Stomach smooth muscle (tissue), 2 donors: ENCODE data around the gene B3GALT6.

Experiments used
- H3K27ac ChIP-seq: one replicate; pipeline ENCODE4 v1.7.0; 2013; ENCODE audit warnings: mild to moderate bottlenecking, low read length, inconsistent platforms
- H3K27me3 ChIP-seq, 2 donors: one replicate each; pipeline ENCODE4 v1.7.0; 2013; ENCODE audit warnings: low read length in 2 of 2; ENCODE audit not compliant: insufficient read depth in 2 of 2, control insufficient read depth in 1 of 2
- H3K36me3 ChIP-seq, 2 donors: one replicate each; pipeline ENCODE4 v1.7.0; 2013; ENCODE audit warnings: low read length in 2 of 2; ENCODE audit not compliant: control insufficient read depth in 2 of 2, insufficient read depth in 2 of 2
- H3K4me1 ChIP-seq: one replicate; pipeline ENCODE4 v1.7.0; 2013; ENCODE audit warnings: low read length; ENCODE audit not compliant: control insufficient read depth, insufficient read depth
- H3K4me3 ChIP-seq, 2 donors: one replicate each; pipeline ENCODE4 v1.7.0; 2013; ENCODE audit warnings: low read length in 2 of 2
- H3K9ac ChIP-seq, 2 donors: one replicate each; pipeline ENCODE4 v1.7.0; 2013; ENCODE audit warnings: low read length in 2 of 2, mild to moderate bottlenecking in 1 of 2
- H3K9me3 ChIP-seq, 2 donors: one replicate each; pipeline ENCODE4 v1.7.0; 2013; ENCODE audit warnings: low read length in 2 of 2; ENCODE audit not compliant: control insufficient read depth in 2 of 2
- donor health status: healthy.
- donor health status: Pancreatic carcinoma.

Gene B3GALT6

DNA sequence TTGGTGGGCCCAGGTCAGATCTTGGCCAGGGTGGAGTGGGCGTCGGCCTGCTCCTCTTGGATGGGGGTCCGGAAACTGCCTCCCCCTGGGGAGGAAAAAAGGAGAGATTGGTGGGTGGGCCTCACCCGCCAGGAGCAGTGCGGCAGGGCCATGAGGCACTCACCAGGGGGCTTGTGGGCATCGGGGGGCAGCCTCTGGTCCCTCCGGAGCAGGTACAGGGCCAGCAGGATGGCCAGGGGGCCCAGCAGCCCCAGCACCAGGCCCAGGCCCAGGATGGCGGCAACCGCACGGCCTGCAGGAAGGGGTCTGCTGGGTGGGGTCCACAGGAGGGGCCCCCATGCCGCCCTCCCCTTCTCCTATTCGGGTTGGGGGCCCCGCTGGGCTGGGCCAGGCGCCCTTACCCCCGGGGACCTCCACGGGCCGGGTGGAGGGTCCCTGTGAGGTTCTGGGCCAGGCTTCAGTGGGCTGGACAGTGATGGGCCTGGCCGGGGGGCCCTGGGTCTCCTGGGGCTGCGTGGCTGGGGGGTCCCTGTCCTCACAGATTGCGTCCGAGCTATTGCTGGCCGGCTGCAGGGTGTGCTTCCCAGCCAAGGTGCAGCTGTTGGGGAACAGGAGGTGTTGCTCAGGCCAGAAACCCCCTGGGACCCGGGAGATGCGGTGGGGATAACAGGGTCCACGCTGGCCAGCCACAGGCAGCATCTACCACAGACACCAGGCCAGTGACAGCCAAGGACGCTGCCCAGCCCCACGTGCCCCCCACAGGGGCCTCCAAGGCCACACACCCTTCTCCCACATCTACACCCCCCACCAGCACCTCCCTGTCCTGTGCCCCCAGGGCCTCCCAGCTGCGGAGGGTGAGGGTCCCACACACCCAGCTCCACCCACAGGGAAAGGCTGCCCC, 20.2 kb upstream of the B3GALT6 start:
- peaks cover 9% of the 10 kb centered on the region for H3K4me1 ChIP-seq
- no peak overlapping the region for H3K4me3 ChIP-seq
- H3K36me3 ChIP-seq = peaks cover 0 to under 1% of the 10 kb centered on the region in 2 donors
- peaks cover 5 to 12% of the 10 kb centered on the region in 2 donors for H3K27me3 ChIP-seq
- H3K9ac ChIP-seq = no peak overlapping the region
- H3K9me3 ChIP-seq = no peaks in the 10 kb centered on the region
- no peak overlapping the region for H3K27ac ChIP-seq

GRCh38 chr1:1212780-1213344, 19.2 kb upstream of the B3GALT6 start:
- Histone ChIP-seq H3K9ac (no peak overlapping the region), H3K27ac (no peak overlapping the region), H3K4me3 (no peak overlapping the region)

DNA sequence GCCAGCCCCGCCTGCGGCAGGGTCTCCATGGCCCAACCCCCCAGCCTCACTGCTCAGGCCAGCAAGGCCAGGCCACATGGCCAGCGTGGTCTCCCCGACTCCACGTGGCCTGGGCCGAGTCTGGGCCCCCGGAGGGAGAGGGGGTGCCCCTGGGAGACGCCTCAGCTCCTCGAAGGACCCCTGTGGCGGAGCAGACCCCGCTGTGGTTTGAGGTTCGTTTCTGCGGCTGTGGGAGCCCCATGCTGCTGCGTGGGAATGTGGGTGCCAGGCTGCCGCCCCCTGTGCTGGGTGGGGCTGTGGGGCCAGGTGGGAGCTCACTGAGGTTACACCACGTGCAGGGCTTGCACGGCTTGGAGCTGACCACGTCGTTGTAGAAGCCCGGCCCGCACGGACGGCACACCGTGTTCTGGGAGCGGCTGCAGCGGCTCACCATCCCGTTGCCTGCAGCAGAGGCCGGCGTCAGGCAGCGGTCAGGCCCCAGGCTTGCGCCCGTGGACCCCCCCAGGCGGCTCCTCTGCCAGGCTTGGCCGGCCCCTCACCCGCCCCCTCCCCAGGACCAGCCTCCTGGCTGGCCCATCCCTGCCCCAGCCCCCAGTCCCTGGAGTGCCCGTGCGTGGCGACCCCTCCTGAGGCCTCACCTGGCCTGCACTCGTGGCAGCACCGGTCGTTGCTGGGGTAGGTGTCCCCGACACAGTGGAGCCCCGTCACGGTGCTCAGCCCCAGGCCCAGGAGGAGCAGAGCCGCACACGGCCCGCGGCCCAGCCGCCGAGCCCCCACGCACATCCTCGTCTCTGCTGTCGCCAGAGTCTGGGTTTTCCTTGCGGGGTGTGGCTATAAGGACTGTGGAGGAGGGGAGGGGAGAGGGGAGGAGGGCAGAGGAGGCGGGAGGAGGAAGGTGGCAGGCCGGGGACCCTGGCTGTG, 18.4 kb upstream of the B3GALT6 start, which contains the start of gene TNFRSF4:
Gene TNFRSF4 (minus strand): TSS at position 809 of the 921 bp plus-strand sequence. CDS start 26 bp downstream, at position 783.
- Histone ChIP-seq H3K27ac (no peak within 1 kb of the TSS), H3K36me3 (peaks cover 0 to 12% of the 10 kb centered on the region in 2 donors), H3K9me3 (no peaks in the 10 kb centered on the region), H3K4me1 (peaks cover 6% of the 10 kb centered on the region), H3K9ac (no peak within 1 kb of the TSS), H3K27me3 (no peaks in the 10 kb centered on the region), H3K4me3 (no peak within 1 kb of the TSS)

More at GRCh38 chr1:1212780-1213344, 19.2 kb upstream of the B3GALT6 start:
- Histone ChIP-seq H3K27me3 (peaks cover 0 to under 1% of the 10 kb centered on the region in 2 donors), H3K4me1 (peaks cover 6% of the 10 kb centered on the region), H3K36me3 (peaks cover 0 to 5% of the 10 kb centered on the region in 2 donors), H3K9me3 (no peaks in the 10 kb centered on the region)

- H3K27ac ChIP-seq = no peak overlapping the region
- no peaks in the 10 kb centered on the region for H3K27me3 ChIP-seq
- peaks cover 0 to 15% of the 10 kb centered on the region in 2 donors for H3K36me3 ChIP-seq
- no peaks in the 10 kb centered on the region for H3K9me3 ChIP-seq
- H3K9ac ChIP-seq = no peak overlapping the region
- no peak overlapping the region for H3K4me3 ChIP-seq
- peaks cover 6% of the 10 kb centered on the region for H3K4me1 ChIP-seq
These were observed 16.9 kb upstream of the B3GALT6 start for GRCh38 chr1:1215080-1215676.

DNA sequence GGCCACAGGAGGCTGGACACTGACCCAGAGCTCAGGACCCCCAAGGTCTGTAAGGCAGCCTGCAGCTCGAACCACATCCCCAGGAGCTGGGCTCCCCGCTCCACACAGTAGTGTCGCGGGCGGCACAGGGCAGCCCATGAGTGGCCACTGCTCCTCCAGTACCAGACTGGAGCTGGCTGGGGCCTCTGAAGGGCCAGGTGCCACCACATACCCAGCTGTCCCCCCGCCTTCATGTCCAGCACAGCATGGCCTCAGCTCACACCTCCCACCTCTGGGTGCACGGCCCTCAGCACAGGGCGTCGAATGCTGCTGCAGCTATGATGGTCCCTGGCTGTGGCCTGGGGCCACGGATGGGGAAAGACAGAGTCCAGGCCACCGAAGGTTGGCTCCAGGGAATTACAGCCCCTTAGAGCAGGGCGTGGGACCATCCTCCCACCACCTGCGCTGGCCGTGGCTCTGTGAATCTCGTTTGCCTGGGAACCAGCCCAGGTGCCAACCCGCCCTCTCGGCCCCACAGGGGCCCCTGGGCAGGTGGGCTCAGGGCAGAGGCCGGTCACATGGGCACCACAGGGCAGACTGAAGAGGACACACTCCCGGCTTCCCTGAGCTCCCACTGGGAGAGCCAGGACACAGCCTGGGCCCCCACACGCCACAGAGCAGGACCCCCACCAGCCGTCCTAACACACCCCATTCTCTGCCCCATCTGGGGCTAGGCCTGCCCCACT, 16.0 kb upstream of the B3GALT6 start:
- H3K27me3 ChIP-seq = no peaks in the 10 kb centered on the region
- H3K36me3 ChIP-seq = peaks cover 8 to 16% of the 10 kb centered on the region in 2 donors
- no peak overlapping the region for H3K9ac ChIP-seq
- H3K4me1 ChIP-seq = peaks cover 6% of the 10 kb centered on the region
- H3K4me3 ChIP-seq = no peak overlapping the region
- no peak overlapping the region for H3K27ac ChIP-seq
- H3K9me3 ChIP-seq = no peaks in the 10 kb centered on the region

DNA sequence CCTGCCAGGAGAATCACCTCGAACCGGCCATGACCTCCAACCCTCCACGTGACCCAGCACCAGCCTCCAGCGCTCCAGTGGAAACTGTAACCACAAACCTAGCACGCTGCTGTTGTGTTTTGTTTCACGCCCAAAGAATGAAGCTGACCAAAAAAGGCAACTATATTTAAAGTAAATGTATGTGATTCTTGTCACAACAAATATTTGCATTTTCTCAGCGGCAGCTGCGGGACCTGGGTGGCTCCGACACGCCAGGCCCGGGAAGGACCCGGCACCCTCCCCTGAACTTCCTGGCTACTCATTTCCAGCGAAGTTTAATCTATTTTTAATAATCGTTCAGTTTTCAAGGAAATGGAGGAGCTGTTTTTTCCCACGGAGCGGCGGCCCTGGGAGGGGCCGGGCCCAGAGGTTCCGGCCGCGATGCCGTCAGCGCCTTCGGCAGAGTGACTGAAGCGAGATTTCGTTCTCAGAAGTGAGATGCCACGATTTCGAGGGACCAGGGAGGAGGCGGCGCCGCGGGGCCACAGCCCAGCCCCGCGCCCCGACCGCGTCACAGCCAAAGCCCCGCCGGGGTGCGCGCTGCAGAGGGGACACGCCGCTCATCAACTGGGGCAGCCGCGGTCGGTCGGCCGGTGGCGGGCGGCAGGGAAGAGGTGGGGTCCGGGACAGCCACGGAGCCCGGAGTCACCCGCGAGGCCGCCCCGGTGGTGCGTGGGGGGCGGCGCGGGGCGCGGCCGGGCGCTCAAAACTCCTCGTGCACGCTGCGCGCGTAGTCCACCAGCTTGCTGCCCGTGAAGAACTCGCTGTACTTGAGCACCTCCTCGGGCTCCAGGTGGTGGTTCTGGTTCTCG, 15.0 kb upstream of the B3GALT6 start:
- H3K27ac ChIP-seq = no peak overlapping the region
- H3K9me3 ChIP-seq = no peaks in the 10 kb centered on the region
- no peak overlapping the region for H3K4me3 ChIP-seq
- H3K4me1 ChIP-seq = peaks cover 6% of the 10 kb centered on the region
- H3K27me3 ChIP-seq = no peaks in the 10 kb centered on the region
- no peak overlapping the region for H3K9ac ChIP-seq
- peaks cover 8 to 16% of the 10 kb centered on the region in 2 donors for H3K36me3 ChIP-seq

DNA sequence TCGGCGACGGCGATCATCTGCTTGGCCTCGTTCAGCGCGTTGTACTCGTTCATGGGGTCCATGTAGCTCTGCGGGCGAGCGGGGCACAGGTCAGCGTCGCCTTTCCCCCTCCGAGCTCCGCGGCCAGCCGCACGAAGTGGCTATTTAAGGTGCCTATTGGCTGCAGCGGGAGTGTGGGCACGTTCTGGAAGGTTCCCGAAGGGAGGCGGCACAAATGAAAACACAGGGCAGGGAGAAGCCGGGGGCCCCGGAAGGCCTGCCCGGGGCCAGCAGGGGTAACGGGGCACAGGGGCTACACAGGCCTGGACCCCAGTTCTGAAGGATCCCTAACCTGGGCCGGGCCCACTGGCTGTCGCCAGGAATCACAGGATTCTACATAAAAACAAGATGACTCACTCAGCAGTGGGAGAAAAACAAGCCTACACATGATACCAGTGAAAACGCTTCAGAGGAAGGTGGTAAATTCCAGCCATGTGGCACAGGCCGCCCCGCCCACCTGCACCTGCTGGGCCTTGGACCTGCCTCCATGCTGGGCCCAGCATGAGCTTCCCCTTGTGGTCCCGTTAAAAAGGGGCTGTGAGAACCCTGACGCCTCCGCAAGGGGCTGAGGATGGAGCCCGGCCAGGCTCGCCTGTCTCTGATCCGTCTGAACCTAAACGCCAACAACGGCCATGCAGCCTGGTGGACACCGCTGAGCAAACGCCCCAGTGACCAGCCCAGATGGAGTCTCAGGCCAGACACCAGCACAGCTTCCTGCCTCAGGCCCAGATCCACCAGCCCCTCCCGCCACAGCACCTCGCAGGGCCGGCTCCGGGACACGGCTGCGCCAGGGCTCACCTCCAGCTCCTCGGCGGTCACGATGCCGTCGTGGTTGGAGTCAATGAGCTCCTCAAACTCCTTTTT, 14.2 kb upstream of the B3GALT6 start:
- no peaks in the 10 kb centered on the region for H3K27me3 ChIP-seq
- peaks cover 13 to 23% of the 10 kb centered on the region in 2 donors for H3K36me3 ChIP-seq
- no peaks in the 10 kb centered on the region for H3K9me3 ChIP-seq
- H3K27ac ChIP-seq = no peak overlapping the region
- H3K4me1 ChIP-seq = peaks cover 6% of the 10 kb centered on the region
- H3K9ac ChIP-seq = no peak overlapping the region
- no peak overlapping the region for H3K4me3 ChIP-seq

- Histone ChIP-seq H3K9me3 (no peaks in the 10 kb centered on the region), H3K4me1 (peaks cover 6% of the 10 kb centered on the region), H3K27me3 (no peaks in the 10 kb centered on the region), H3K4me3 (no peak overlapping the region), H3K9ac (no peak overlapping the region), H3K36me3 (peaks cover 17 to 26% of the 10 kb centered on the region in 2 donors), H3K27ac (no peak overlapping the region)
These were observed 13.4 kb upstream of the B3GALT6 start for GRCh38 chr1:1218524-1219200.
